PC-3 (cell line): ENCODE measurements around the gene CBL. TPM values are rescaled to one million over a fixed set of nuclear protein-coding genes. Genes with fewer than 3 reads are reported as not detected.

Source experiments
- ATAC-seq: fragments of 200-7000 bp; cut with Tn5 transposase; 2 replicates; pipeline ENCODE4 v1.9.1; 2020; ENCODE audit warnings: mild to moderate bottlenecking, moderate library complexity
- BruUV-seq: library from RNA; stranded (reverse); fragments of 400-500 nt; replicated peaks from 2 replicates; lab custom pipeline; 2021; lab: Mats Ljungman, UMichigan
- CTCF ChIA-PET: fragments of 300-600 bp; sonication (Branson Sonifier 250); formaldehyde crosslinking; loops from one replicate; lab custom pipeline; 2022; ENCODE audit warnings: antibody characterized with exemption; lab: Charles Lee
- POLR2A ChIA-PET: fragments of 300-600 bp; sonication (Branson Sonifier 250); formaldehyde crosslinking; loops from one replicate; lab custom pipeline; 2022; ENCODE audit warnings: antibody characterized with exemption; ENCODE audit not compliant: unreplicated experiment; lab: Charles Lee
- DNase-seq: peaks from one replicate; pipeline ENCODE4 v3.0.0-alpha.2; 2015
- H2AFZ ChIP-seq: fragments of 300-600 bp; sonication (generic); 2 replicates; pipeline ENCODE4 v1.6.0; 2016; ENCODE audit warnings: antibody characterized with exemption, low read length
- H3F3A ChIP-seq: fragments of 300-600 bp; sonication (generic); one replicate; pipeline ENCODE4 v1.6.0; 2017; ENCODE audit warnings: antibody characterized with exemption, low read length, control low read depth, mild to moderate bottlenecking; ENCODE audit not compliant: unreplicated experiment
- H3K27ac ChIP-seq: fragments of 300-600 bp; sonication (generic); 2 replicates; pipeline ENCODE4 v1.5.1; 2016; ENCODE audit warnings: mild to moderate bottlenecking, low read length
- H3K27me3 ChIP-seq: fragments of 300-600 bp; sonication (generic); 2 replicates; pipeline ENCODE4 v1.6.1; 2016; ENCODE audit warnings: low read length, mixed read lengths
- H3K36me3 ChIP-seq: fragments of 300-600 bp; sonication (generic); 2 replicates; pipeline ENCODE4 v1.6.1; 2016; ENCODE audit warnings: low read depth, mixed run types, low read length, mixed read lengths
- H3K4me1 ChIP-seq: fragments of 300-600 bp; sonication (generic); 2 replicates; pipeline ENCODE4 v1.5.1; 2016; ENCODE audit warnings: low read length; ENCODE audit not compliant: insufficient read depth
- H3K4me2 ChIP-seq: fragments of 300-600 bp; sonication (generic); 2 replicates; pipeline ENCODE4 v1.6.0; 2016; ENCODE audit warnings: low read length
- H3K4me3 ChIP-seq: fragments of 300-600 bp; sonication (generic); 2 replicates; pipeline ENCODE4 v1.5.1; 2016; ENCODE audit warnings: mild to moderate bottlenecking, low read length, mixed read lengths
- H3K79me2 ChIP-seq: fragments of 300-600 bp; sonication (generic); 2 replicates; pipeline ENCODE4 v1.6.1; 2017; ENCODE audit warnings: low read length, mixed read lengths
- H3K9ac ChIP-seq: fragments of 300-600 bp; sonication (generic); 2 replicates; pipeline ENCODE4 v1.6.0; 2016; ENCODE audit warnings: mild to moderate bottlenecking, low read length
- H3K9me2 ChIP-seq: fragments of 300-600 bp; sonication (generic); replicated peaks from 2 replicates; pipeline ENCODE4 v1.6.1; 2016; ENCODE audit warnings: mixed run types, low read length, mixed read lengths
- H3K9me3 ChIP-seq: fragments of 300-600 bp; sonication (generic); 2 replicates; pipeline ENCODE4 v1.6.1; 2016; ENCODE audit warnings: low read length, mixed read lengths
- H4K20me1 ChIP-seq: fragments of 300-600 bp; sonication (generic); 2 replicates; pipeline ENCODE4 v1.6.1; 2016; ENCODE audit warnings: low read length, mixed read lengths
- EZH2 ChIP-seq: fragments of 300-600 bp; sonication (generic); IDR thresholded peaks from one replicate; pipeline ENCODE4 v1.6.1; 2017; ENCODE audit warnings: antibody characterized with exemption, mild to moderate bottlenecking, low read length; ENCODE audit not compliant: unreplicated experiment
- EZH2phosphoT487 ChIP-seq: fragments of 300-600 bp; sonication (generic); IDR thresholded peaks from 2 replicates; pipeline ENCODE4 v1.6.1; 2018; ENCODE audit warnings: mild to moderate bottlenecking, antibody characterized with exemption, low read length, borderline replicate concordance
- intact Hi-C: fragments of 100-400 bp; cut with micrococcal nuclease; formaldehyde crosslinking; loops from 2 replicates; pipeline ENCODE4 v1.9.0; 2023
- total RNA-seq: library from RNA; depleted of rRNA; stranded (reverse); fragments of >200 nt; gene quantifications from 2 replicates; pipeline ENCODE4 v1.2.3, GENCODE V29; 2014
- TF ChIP-seq, protein P1 (sequence below): fragments of 300-600 bp; sonication (generic); conservative IDR thresholded peaks from 2 replicates; pipeline ENCODE4 v1.5.1; 2017; ENCODE audit warnings: antibody characterized with exemption, low read depth, mild to moderate bottlenecking, low read length

Gene CBL
- total RNA-seq, 1 experiment from 2014 or later, result 11.4 TPM

- H3K9ac ChIP-seq, result no peak overlapping the region
- TF ChIP-seq EZH2phosphoT487 (no peak), EZH2 (no peak)
- TF ChIP-seq, protein P1, sequence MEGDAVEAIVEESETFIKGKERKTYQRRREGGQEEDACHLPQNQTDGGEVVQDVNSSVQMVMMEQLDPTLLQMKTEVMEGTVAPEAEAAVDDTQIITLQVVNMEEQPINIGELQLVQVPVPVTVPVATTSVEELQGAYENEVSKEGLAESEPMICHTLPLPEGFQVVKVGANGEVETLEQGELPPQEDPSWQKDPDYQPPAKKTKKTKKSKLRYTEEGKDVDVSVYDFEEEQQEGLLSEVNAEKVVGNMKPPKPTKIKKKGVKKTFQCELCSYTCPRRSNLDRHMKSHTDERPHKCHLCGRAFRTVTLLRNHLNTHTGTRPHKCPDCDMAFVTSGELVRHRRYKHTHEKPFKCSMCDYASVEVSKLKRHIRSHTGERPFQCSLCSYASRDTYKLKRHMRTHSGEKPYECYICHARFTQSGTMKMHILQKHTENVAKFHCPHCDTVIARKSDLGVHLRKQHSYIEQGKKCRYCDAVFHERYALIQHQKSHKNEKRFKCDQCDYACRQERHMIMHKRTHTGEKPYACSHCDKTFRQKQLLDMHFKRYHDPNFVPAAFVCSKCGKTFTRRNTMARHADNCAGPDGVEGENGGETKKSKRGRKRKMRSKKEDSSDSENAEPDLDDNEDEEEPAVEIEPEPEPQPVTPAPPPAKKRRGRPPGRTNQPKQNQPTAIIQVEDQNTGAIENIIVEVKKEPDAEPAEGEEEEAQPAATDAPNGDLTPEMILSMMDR, result no peak
- H3K4me1 ChIP-seq, result peaks cover 11% of the 10 kb centered on the region
- H3K79me2 ChIP-seq, result peaks cover 13% of the 10 kb centered on the region
- BruUV-seq, result no TSS peak
- no peak overlapping the region for H2AFZ ChIP-seq
- intact Hi-C loops, result no loop called here
- H3K9me3 ChIP-seq, result no peaks in the 10 kb centered on the region
- no peak overlapping the region for H3K27ac ChIP-seq
- H3K36me3 ChIP-seq, result no peaks in the 10 kb centered on the region
- ATAC-seq (no peak), DNase-seq (no peak)
- H4K20me1 ChIP-seq, result 0 out of 2 replicates have a peak, but pooled peaks cover 4% of the 10 kb centered on the region
- ChIA-PET POLR2A (no interaction called here), CTCF (interaction anchor here (0.5 to 1.2 kb wide), 2 partner anchors 82 to 105 kb away, joined by 3 to 5 read pairs; no protein-coding TSS in a partner anchor)
- no peaks in the 10 kb centered on the region for H3K9me2 ChIP-seq
- no peak overlapping the region for H3K4me3 ChIP-seq
- no peak overlapping the region for H3K4me2 ChIP-seq
- H3K27me3 ChIP-seq, result no peaks in the 10 kb centered on the region
- no peaks in the 10 kb centered on the region for H3F3A ChIP-seq
Observed at GRCh38 chr11:119202554-119202953, 3.6 kb upstream of the CBL start.

DNA sequence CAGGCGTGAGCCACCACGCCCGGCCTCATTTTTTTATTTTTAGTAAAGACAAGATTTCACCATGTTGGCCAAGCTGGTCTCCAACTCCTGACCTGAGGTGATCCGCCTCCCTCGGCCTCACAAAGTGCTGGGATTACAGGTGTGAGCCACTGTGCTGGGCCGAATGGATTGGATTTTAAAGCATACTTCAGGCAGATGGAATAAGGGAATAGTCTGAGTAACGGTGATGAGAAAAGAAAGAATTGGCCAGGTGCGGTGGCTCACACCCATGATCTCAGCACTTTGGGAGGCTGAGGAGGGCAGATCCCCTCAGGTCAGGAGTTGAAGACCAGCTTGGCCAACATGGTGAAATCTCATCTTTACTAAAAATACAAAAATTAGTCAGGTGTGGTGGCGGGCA, 2.1 kb upstream of the CBL start:
- no TSS peak for BruUV-seq
- no peak for DNase-seq
- H3K36me3 ChIP-seq, result no peaks in the 10 kb centered on the region
- ATAC-seq, result no peak
- CTCF ChIA-PET, result no interaction called here
- 0 out of 2 replicates have a peak, but pooled peaks cover 7% of the 10 kb centered on the region for H4K20me1 ChIP-seq
- H3K9me2 ChIP-seq, result no peaks in the 10 kb centered on the region
- peaks cover 28% of the 10 kb centered on the region for H3K79me2 ChIP-seq
- H3F3A ChIP-seq, result no peaks in the 10 kb centered on the region
- H3K4me2 ChIP-seq, result no peak overlapping the region
- POLR2A ChIA-PET, result no interaction called here
- no peak for TF ChIP-seq EZH2
- TF ChIP-seq EZH2phosphoT487, result no peak
- peaks cover 14% of the 10 kb centered on the region for H3K4me1 ChIP-seq
- H3K9ac ChIP-seq, result no peak overlapping the region
- no peak overlapping the region for H3K27ac ChIP-seq
- H3K4me3 ChIP-seq, result no peak overlapping the region
- no peaks in the 10 kb centered on the region for H3K9me3 ChIP-seq
- intact Hi-C loops, result no loop called here
- no peak overlapping the region for H2AFZ ChIP-seq
- no peaks in the 10 kb centered on the region for H3K27me3 ChIP-seq

GRCh38 chr11:119205080-119205479, 1.1 kb upstream of the CBL start:
- Histone ChIP-seq H3K9me3 (no peaks in the 10 kb centered on the region), H3K9ac (peak overlapping the region; percentile 87), H3K79me2 (peaks cover 38% of the 10 kb centered on the region), H3K4me3 (no peak overlapping the region), H2AFZ (peak overlapping the region; percentile 100), H3K4me2 (peak overlapping the region; percentile 90; the same call in 1 of the 2 replicates), H4K20me1 (0 out of 2 replicates have a peak, but pooled peaks cover 7% of the 10 kb centered on the region), H3F3A (no peaks in the 10 kb centered on the region), H3K4me1 (peaks cover 18% of the 10 kb centered on the region), H3K36me3 (no peaks in the 10 kb centered on the region), H3K27me3 (no peaks in the 10 kb centered on the region), H3K27ac (no peak overlapping the region), H3K9me2 (no peaks in the 10 kb centered on the region)
- DNase-seq, result no peak
- TSS peak; percentile 80 for BruUV-seq
- no peak for ATAC-seq
- TF ChIP-seq, protein P1, result no peak
- TF ChIP-seq EZH2, result no peak
- TF ChIP-seq EZH2phosphoT487, result no peak
- POLR2A ChIA-PET, result interaction anchor here (0.6 kb wide), 1 partner anchor 14 kb away, joined by 4 read pairs; no protein-coding TSS in a partner anchor
- CTCF ChIA-PET, result no interaction called here
- intact Hi-C loops, result loop anchor here (5.0 kb wide), 1 partner anchor 117 kb away; no protein-coding TSS in a partner anchor
